Fibroblast of skin of left quadriceps (primary cell): Measurements from ENCODE around the gene AMBRA1.

Experiments used
- DNase-seq, 2 experiments: peaks; one replicate each; pipeline ENCODE4 v3.0.0-alpha.2; 2013; ENCODE audit warnings: low read depth in 2 of 2

Gene AMBRA1

DNA sequence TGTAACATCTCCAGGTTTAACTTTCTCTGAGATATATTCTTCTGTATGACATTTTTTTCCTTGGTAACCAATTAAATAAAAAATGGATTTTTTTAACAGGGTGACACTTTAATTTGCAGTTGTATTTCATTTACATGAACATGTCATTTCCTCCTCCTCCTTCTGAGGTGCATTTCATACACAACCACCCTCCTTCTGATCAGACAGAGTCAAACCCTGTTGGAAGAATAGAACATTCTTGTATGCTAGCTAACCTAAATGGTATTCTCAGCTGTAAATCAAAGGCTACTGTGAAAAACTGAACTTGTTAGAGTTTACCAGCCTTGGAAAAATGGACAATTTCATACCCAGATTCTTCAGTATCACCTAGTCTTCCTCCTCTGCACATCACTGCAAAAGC, 149.5 kb downstream of the AMBRA1 start:
- no peak for DNase-seq

DNA sequence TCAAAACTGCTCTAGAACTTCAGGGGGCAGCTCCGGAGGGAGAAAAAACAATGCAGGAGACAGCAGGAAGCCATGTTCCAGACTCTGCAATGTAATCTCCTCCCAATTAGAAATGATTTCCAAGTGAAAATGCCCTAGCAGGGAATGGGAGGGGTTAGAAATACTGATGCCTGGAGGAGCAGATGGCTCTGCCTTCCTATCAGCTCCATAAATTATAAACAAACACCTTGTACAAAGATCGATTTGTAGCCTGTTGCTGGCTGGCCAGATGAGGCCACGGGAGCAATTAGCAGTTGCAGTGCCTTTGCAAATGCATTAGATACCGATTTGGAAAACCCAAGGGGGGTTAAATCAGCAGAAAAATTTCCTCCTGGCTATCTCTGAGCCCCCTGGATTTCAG, 155.6 kb downstream of the AMBRA1 start:
- DNase-seq, result no peak

DNA sequence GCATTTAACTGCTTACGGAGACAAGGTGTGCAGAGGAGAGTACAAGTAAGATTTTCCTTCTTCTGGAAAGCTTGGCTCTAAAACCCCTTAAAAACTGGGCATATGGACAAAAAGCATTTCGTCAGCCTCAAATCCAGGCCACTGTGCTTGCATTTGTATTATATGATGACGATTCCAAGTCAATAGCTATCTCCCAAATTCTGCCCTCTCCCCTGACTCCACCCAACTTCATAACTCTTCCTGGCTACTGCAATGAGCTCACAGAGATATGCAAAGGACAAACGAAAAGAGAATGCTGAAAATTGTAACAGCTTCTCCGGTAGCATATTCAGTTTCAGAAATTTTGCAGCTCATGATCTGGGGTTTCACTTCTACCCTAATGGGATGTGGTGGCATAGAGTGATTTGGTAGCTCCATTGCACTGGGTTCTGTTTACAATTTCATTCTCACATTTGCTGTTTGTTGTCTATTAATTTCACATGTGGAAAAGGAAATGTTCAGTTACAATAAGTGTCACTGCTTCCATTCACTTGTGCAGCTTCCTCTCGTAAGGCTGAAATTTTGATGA, 156.6 kb downstream of the AMBRA1 start:
- DNase-seq, result no peak

- no peak for DNase-seq
Measured at GRCh38 chr11:46436113-46436512, 157.7 kb downstream of the AMBRA1 start.

- no peak for DNase-seq
Measured at GRCh38 chr11:46435679-46436078, 158.1 kb downstream of the AMBRA1 start.

- DNase-seq, result no peak
Measured at GRCh38 chr11:46431211-46431610, 162.6 kb downstream of the AMBRA1 start.

DNA sequence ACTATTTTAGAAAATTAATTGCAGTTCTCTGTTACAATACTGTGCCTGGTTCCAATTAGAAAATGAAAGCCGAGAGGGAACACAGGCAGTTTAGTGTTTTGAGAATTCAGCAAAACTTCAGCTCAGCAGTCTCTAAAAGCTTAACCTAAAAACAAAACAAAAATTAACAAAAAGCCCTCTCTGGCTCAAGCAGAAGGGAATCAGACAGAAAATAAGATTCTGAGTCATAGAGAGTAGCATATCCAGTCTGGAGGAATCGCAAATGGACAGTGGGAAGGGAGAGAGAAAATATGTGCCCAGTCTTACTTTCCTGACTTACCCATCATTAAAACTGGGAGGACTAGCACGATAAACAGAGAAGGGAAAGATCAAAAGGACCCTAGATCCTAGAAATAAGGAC, 164.1 kb downstream of the AMBRA1 start:
- no peak for DNase-seq

DNA sequence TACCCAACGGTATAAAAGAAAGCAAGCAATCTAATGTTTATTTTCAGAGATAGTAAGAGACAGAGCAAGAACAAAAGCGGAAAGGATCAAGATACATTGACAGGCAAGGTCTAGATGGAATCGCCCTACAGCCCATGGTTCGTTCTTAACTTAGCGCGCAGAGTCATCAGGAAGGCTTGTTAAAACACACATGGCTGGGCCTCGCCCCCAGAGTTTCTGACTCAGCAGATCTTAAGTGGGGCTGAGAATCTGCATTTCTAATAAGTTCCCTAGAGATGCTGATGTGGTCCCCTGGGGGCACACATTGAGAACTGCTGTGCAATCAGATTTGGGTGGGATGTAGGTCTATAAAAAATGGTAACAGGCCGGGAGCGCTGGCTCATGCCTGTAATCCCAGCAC, 166.5 kb downstream of the AMBRA1 start:
- no peak for DNase-seq

GRCh38 chr11:46426233-46426991, 167.4 kb downstream of the AMBRA1 start:
- no peak for DNase-seq

- no peak for DNase-seq
Measured at GRCh38 chr11:46422588-46422987, 171.2 kb downstream of the AMBRA1 start.

DNA sequence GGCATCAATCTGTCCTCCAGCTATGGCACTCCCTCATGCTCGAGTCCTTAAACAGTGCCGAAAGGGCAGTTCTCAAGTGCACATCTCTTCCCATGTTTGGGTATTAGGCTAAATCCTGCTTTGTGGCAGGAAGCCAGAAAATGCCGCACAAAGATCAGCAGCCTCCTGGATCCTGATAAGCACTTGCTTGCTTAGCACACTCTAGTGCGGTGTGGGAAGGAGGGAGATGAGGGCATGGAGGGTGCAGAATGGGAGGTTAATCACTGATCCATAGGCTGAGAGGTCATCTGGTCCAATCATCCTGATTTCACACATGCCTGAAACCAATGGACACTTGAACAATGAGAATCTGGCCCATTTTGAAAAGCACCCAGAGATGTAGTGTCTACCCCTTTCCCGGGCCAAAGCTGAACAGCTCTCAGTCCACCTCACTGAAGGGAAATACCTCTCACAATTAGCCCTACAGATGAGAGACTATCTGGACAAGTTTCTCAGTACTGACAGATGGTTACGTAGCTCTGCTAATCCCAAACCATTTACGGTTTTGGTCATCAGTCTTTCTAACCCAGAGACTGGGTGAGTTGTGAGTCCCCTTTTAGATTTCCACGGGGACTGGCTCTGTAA, 172.5 kb downstream of the AMBRA1 start:
- no peak for DNase-seq

DNA sequence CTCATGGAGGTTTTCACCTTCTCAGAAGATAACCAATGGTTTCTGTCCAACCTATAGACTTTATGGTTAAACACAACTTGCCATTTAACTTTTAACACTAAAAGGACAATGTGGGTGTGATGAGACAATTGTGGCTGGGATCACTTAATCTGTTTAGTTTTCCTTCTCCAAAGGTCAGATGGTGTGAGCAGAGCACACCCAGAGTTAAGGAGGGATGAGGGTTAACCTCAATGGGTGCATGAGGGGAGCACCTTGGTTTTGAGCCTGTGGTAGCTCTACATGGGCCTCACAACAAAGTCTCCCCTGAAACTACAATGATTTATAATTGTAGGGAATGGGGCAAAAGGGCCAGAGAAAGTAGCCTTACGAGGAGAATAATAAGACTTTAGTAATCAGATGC, 173.3 kb downstream of the AMBRA1 start:
- DNase-seq, result no peak

- DNase-seq, result no peak
Measured at GRCh38 chr11:46418751-46419150, 175.1 kb downstream of the AMBRA1 start.

DNA sequence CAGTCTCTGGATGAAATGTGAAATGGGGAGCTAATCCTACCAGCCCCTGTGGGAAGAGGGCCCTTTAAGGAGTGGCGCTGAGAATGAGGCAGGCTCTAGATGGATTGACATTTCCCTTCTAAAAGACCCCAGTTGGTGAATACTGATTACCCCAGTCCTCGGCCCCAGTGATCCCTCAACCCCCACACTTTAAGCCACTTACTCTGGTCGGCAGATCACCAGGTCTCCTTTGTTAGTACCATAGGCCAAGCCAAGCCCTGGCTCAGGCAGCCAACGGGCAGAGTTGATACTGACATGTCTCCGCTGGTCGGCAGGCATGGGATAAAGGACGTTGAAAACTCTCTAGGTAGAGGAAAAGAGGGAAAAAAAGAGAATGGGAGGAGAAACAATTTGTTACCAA, 176.1 kb downstream of the AMBRA1 start:
- DNase-seq, result no peak

- no peak for DNase-seq
Measured at GRCh38 chr11:46414879-46415278, 178.9 kb downstream of the AMBRA1 start.

GRCh38 chr11:46414466-46414796, 179.4 kb downstream of the AMBRA1 start:
- no peak for DNase-seq

GRCh38 chr11:46413760-46414465, 179.9 kb downstream of the AMBRA1 start:
- no peak for DNase-seq

- no peak for DNase-seq
Measured at GRCh38 chr11:46410021-46410420, 183.8 kb downstream of the AMBRA1 start.

- DNase-seq, result no peak
Measured at GRCh38 chr11:46408407-46408986, 185.3 kb downstream of the AMBRA1 start.

GRCh38 chr11:46407635-46408034, 186.2 kb downstream of the AMBRA1 start:
- no peak for DNase-seq

- DNase-seq, result no peak
Measured at GRCh38 chr11:46404476-46405017, 189.3 kb downstream of the AMBRA1 start.
